NCI-H1092 treated with DMSO at 0.1 percent for 48 hours (cell line): ENCODE results near the gene MXD3.
"Not testable (repeated sequence)": the region's sequence is repeated elsewhere in the genome, so short reads cannot be mapped to it uniquely, and the experiment has no call there.

Experiments
- DNase-seq: peaks from one replicate; lab custom pipeline; 2025; lab: John Stamatoyannopoulos, UW

Gene MXD3

DNA sequence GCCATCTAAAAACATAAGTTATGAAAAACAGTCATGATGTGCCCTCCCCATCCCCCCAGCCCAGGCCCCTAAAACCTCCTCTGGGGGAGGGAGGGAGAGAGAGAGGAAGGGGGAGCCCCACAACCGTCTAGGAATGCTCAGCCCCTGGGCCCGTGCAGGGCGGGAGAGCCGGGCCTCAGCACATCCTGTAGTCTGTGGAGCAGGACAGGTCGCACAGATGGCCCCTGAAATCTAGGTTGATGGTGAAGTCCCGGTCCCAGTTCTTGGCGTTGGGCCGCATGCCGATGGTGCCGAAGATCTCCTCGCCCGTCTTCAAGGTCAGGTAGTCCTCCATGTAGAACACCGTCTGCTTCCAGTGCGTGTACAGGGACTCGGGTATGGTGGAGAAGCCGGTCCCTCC is 46.3 kb downstream of the MXD3 start:
- DNase-seq: no peak

DNA sequence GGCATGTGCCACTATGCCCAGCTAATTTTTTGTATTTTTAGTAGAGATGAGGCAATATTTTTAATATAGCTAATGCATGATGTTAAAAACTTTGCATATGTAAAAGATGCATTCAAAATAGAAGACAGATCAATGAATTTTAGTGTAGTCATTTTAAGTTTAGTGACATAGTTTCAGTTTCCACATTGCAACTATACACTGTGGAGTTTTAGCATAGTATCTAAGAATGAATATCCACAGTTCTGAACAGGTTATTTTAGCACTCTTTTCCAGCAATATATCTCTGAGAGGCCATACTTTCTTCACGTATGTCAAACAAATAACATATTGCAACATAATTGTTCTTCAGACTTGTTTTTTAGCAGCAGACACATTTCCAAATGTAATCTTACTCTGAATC is 47.5 kb downstream of the MXD3 start:
- no peak for DNase-seq

DNA sequence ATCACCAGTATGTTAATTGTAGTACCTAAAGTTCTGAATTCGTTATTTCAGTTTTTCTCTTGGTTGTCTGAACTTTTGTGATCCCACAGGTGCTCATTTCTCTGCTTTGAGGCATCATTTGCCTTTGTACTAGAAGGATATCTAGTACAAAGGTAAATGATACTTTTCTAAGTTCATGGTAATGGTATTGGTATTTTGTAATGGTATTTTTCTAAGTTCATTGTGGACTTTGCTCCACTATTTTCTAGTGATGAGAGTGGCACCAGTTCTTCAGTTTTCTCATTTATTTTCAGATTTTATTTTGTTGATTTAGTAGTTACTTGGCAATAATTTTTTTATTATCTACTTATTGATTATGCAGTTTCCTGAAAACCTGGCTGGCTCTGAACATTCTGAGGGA is 50.2 kb downstream of the MXD3 start:
- DNase-seq: no peak

DNA sequence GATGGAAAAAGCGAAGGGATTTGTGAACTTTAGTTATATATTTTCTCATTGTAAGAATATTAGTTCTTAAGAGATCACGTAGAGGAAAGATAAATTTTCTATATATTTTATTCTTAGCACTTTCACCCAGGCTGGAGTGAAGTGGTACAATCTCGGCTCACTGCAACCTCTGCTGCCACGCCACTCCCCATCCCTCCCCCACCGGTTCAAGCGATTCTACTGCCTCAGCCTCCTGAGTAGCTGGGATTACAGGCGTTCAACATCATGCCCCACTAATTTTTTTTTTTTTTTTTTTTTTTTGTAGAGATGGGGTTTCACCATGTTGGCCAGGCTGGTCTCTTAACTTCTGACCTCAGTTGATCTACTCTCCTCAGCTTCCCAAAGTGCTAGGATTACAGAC is 50.7 kb downstream of the MXD3 start:
- DNase-seq: no peak

DNA sequence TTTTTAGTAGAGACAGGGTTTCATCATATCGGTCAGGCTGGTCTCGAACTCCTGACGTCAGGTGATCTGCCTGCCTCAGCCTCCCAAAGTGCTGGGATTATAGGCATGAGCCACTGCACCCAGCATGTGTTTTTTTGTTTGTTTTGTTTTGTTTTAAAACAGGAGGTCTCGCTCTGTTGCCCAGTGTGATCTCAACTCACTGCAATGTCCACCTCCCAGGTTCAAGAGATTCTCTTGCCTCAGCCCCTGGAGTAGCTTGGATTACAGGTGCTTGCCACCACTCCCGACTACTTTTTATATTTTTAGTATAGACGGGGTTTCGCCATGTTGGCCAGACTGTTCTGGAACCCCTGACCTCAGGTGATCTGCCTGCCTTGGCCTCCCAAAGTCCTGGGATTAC is 53.0 kb downstream of the MXD3 start:
- DNase-seq: not testable (repeated sequence)
